Ascending aorta (tissue), 2 donors: ENCODE measurements around the gene SND1. TPM values are rescaled to one million over a fixed set of nuclear protein-coding genes. Genes with fewer than 3 reads are reported as not detected.

Experiments
- DNase-seq, 2 donors: peaks; one replicate each; pipeline ENCODE4 v3.0.0-alpha.2; 2019; ENCODE audit warnings: low spot score in 2 of 2
- H3K27ac ChIP-seq, 2 donors: fragments of 200-600 bp; sonication (generic); one replicate each; pipeline ENCODE4 v1.5.1; 2016 to 2017; ENCODE audit warnings: mild to moderate bottlenecking in 1 of 2
- H3K27me3 ChIP-seq: fragments of 200-600 bp; sonication (generic); one replicate; pipeline ENCODE4 v1.5.1; 2017
- H3K36me3 ChIP-seq, 2 donors: fragments of 200-600 bp; sonication (generic); one replicate each; pipeline ENCODE4 v1.5.1; 2016
- H3K4me1 ChIP-seq, 2 donors: fragments of 200-600 bp; sonication (generic); one replicate each; pipeline ENCODE4 v1.5.1; 2016 to 2017; ENCODE audit warnings: mild to moderate bottlenecking in 1 of 2
- H3K4me3 ChIP-seq, 2 donors: fragments of 200-600 bp; sonication (generic); one replicate each; pipeline ENCODE4 v1.5.1; 2016 to 2017; ENCODE audit warnings: mild to moderate bottlenecking in 1 of 2
- H3K9me3 ChIP-seq, 2 donors: fragments of 200-600 bp; sonication (generic); one replicate each; pipeline ENCODE4 v1.5.1; 2016
- intact Hi-C: fragments of 100-400 bp; cut with DNase I; formaldehyde crosslinking; loops from one replicate; pipeline ENCODE4 v1.15.1; 2023
- total RNA-seq: library from RNA; depleted of rRNA; stranded (reverse); fragments of >200 nt; gene quantifications from one replicate; pipeline ENCODE4 v1.1.0, GENCODE V29; 2016
- TF ChIP-seq, protein P1 (sequence below), 3 experiments: fragments of 200-600 bp in 2 of 3; fragments of 450-650 bp in 1 of 3; sonication (generic) in 2 of 3; IDR thresholded peaks; one replicate each; pipeline ENCODE4 v1.5.1; 2016 to 2019; ENCODE audit warnings: antibody characterized with exemption in 3 of 3, mild to moderate bottlenecking in 1 of 3, moderate library complexity in 1 of 3

SND1 gene
- total RNA-seq, 1 donor from 2014 or later, result 93.8 TPM

DNA sequence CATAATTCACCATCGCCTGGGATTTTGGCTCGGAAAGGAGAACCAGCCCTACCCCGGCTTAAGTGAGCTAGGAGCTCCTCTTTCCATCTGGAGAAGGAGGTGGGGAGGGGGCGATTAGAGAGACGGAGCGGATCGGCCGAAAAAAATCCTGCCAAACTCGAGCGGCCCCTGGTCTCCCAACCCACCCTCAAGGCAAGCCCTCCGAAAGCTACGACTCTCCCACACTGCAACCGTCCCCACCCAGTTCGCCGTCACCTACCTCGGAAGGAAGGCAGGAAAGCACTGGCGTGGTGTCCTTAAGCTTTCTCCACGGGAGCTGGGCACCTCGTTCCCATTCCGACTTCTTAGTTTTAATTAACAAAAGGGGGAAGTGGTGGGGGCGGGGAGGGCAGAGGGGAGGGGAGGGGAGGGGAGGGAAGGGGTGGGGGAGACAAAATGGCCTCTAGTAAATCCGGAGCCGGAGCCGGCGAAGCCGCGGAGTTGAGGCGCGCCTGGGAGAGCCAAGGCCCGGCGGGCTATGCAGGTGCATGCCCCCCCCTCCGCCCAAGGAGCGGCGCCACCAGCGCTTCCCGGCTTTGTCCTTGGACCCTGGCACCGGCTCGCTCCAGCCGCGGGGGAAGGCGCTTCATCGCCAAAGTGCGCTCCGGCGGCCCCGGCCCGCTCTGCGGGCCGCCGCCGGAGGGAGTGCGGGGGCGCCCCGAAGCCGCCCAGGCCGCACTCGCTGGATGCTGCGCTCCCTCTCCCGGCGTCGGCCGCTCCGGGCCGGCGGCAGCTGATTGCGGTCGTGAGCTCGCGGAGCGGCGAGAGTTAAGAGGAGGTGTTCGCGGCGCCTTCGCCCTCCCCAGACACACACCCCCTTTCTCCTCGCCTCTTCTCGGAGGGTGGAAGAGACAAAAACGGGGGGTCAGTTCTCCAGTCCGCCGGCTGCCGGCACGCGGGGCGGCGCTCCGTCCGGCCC is 378.9 kb downstream of the SND1 start, which contains the start of gene LRRC4:
Gene LRRC4 (minus strand): TSS at position 784 of the 958 bp plus-strand sequence. CDS start 797 bp downstream, outside the sequence.
- Histone ChIP-seq H3K4me3 (peak within 1 kb of the TSS; percentile 68 to 77), H3K36me3 (no peaks in the 10 kb centered on the region), H3K4me1 (peaks cover 5 to 8% of the 10 kb centered on the region in 2 donors), H3K27ac (no peak within 1 kb of the TSS), H3K27me3 (no peaks in the 10 kb centered on the region), H3K9me3 (no peaks in the 10 kb centered on the region)
- intact Hi-C loops, result no loop called here
- DNase-seq, result no peak
- TF ChIP-seq, protein P1, sequence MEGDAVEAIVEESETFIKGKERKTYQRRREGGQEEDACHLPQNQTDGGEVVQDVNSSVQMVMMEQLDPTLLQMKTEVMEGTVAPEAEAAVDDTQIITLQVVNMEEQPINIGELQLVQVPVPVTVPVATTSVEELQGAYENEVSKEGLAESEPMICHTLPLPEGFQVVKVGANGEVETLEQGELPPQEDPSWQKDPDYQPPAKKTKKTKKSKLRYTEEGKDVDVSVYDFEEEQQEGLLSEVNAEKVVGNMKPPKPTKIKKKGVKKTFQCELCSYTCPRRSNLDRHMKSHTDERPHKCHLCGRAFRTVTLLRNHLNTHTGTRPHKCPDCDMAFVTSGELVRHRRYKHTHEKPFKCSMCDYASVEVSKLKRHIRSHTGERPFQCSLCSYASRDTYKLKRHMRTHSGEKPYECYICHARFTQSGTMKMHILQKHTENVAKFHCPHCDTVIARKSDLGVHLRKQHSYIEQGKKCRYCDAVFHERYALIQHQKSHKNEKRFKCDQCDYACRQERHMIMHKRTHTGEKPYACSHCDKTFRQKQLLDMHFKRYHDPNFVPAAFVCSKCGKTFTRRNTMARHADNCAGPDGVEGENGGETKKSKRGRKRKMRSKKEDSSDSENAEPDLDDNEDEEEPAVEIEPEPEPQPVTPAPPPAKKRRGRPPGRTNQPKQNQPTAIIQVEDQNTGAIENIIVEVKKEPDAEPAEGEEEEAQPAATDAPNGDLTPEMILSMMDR (IDR thresholded peaks at IDR 0.05), result no peak

DNA sequence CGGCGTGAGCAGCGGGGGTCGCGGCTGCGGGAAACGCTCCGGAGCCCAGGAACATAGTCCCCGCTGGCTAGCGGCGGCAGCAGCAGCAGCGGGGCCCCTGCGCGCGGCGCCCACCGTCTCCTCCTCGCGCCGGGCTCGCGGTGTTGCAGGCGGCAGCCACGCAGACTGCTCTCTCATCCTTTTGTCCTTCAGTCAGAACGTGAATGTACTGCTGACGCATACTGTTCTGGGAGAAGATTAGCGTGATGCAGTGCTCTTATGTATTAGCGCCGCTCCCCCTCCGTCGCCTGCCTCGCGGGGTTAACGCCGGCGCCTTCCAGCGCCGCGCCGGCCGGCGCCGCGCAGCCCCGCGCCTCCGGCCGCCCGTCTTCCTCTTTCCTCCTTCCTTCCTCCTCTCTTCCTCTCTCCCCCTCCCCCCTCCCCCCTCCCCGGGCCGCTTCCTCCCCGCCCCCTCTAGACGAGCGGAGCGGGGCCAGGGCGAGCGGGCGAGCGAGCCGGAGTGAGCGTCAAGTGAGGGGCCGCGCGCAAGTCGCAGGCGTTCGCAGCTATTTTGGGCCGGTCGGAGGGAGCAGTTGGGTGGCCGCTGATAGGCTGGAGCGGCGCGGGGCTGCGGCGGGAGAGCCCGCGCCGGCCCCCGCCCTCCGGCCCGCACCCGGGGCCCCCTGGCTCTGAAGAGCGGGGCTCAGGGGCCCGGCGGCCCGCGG is 380.1 kb downstream of the SND1 start:
- Histone ChIP-seq H3K36me3 (no peaks in the 10 kb centered on the region), H3K4me3 (peak overlapping the region; percentile 68 to 77), H3K4me1 (peaks cover 5 to 8% of the 10 kb centered on the region in 2 donors), H3K9me3 (no peaks in the 10 kb centered on the region), H3K27ac (no peak overlapping the region), H3K27me3 (no peaks in the 10 kb centered on the region)
- TF ChIP-seq, protein P1 (IDR thresholded peaks at IDR 0.05), result peak in 1 of 3 experiments; percentile 8
- intact Hi-C loops, result no loop called here
- no peak for DNase-seq

DNA sequence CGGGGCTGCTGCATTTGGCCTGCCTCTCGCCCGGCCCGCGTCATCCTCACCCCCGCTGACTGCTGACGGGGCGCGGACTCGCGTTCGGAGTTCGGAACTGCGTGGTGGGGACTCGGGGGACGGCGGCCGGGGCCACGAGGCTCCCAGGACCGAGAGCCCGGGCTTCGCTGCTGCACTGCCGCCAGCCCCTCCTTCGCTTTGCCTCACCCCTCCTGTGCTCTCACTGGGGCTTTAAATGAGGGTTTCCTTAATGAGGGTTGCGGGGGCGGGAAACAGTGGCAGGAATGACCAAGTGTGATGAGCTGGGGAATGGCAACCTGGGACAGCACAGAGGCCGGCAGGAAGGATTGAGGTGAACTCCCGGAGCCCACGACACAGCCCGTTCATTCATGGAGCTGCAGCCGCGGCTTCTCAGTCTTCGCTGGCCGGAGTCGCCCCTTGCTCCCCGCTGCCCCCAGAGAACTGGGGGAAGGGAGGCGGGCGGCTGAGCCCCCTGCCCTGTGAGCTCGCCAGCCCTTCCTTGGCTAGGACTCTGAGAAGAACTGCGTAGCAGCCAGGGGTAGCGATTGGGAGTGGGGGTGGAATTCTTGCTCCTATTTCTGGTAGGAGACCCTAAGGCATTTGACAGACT is 380.7 kb downstream of the SND1 start:
- TF ChIP-seq, protein P1 (IDR thresholded peaks at IDR 0.05), result no peak
- DNase-seq, result no peak

DNA sequence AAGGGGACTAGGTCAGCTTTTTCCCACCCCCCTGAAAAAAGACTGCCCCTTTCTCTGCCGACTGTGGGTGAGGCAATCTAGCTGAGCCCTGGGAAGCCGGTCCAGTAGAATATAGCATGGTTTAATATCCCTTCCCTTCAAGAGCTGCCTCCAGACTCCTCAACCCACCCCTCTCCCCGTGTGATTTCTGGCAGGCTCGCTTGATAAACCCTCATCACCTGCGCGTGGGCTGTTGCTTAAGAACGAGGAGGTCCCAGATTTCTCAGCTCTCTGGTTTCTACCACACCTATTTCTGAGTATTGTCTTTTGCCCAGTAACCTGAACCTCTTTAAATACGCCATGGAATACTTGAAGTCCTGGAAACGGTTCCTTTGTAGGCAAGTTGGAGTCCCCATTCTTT is 381.3 kb downstream of the SND1 start:
- Histone ChIP-seq H3K4me3 (no peak overlapping the region), H3K4me1 (peaks cover 5 to 8% of the 10 kb centered on the region in 2 donors), H3K27me3 (no peaks in the 10 kb centered on the region), H3K9me3 (no peaks in the 10 kb centered on the region), H3K36me3 (no peaks in the 10 kb centered on the region), H3K27ac (no peak overlapping the region)
- no peak for DNase-seq
- TF ChIP-seq, protein P1 (IDR thresholded peaks at IDR 0.05), result no peak
- intact Hi-C loops, result no loop called here

More for the DNA sequence above, 380.7 kb downstream of the SND1 start:
- H3K4me1 ChIP-seq, result peaks cover 5 to 8% of the 10 kb centered on the region in 2 donors
- no peaks in the 10 kb centered on the region for H3K9me3 ChIP-seq
- intact Hi-C loops, result no loop called here
- H3K4me3 ChIP-seq, result peak overlapping the region; percentile 68 to 77
- no peaks in the 10 kb centered on the region for H3K36me3 ChIP-seq
- H3K27me3 ChIP-seq, result no peaks in the 10 kb centered on the region
- no peak overlapping the region for H3K27ac ChIP-seq

DNA sequence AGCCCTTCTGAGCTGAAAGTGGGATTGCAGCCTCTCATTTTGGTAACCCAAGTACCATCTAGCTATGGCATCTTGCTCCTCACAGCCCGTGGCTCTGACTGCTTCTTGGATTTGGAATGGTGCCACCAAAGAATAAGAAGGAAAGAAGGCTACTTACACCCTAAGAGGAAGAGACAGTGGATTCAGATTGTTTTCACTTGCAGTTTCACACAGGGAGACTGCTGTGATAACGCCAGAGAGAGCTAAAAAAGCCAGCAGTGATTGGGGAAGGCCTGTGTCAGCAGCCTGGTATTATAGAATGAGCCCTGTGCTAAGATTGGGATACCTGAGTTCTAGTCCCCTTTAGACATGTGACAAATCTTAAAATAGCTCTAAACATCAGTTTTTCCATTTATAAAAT is 382.8 kb downstream of the SND1 start:
- intact Hi-C loops, result no loop called here
- no peaks in the 10 kb centered on the region for H3K27me3 ChIP-seq
- DNase-seq, result no peak
- H3K4me3 ChIP-seq, result no peak overlapping the region
- no peaks in the 10 kb centered on the region for H3K36me3 ChIP-seq
- TF ChIP-seq, protein P1 (IDR thresholded peaks at IDR 0.05), result no peak
- no peaks in the 10 kb centered on the region for H3K9me3 ChIP-seq
- H3K27ac ChIP-seq, result no peak overlapping the region
- peaks cover 5 to 8% of the 10 kb centered on the region in 2 donors for H3K4me1 ChIP-seq
